ENCODE data around the gene ZC3H6.

DNA sequence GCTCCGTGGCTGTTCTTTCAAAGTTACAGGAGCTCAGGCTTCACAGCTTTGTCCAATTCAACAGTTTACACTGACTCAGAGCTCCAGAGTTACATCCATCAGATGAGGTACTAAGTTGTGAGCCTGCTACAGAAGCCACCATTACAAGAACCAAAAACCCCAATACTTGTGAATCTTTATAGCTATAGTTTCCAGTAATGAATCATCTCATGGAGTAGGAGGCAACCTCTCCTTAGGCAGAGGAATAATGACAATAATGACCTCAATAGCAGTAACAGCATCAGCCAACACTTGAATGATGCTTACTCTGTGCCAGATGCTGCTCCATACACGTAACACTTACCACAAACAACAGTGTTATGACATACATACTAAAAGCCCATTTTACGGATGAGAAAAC, 24.1 kb upstream of the ZC3H6 start:
- TF ChIP-seq, protein P1, sequence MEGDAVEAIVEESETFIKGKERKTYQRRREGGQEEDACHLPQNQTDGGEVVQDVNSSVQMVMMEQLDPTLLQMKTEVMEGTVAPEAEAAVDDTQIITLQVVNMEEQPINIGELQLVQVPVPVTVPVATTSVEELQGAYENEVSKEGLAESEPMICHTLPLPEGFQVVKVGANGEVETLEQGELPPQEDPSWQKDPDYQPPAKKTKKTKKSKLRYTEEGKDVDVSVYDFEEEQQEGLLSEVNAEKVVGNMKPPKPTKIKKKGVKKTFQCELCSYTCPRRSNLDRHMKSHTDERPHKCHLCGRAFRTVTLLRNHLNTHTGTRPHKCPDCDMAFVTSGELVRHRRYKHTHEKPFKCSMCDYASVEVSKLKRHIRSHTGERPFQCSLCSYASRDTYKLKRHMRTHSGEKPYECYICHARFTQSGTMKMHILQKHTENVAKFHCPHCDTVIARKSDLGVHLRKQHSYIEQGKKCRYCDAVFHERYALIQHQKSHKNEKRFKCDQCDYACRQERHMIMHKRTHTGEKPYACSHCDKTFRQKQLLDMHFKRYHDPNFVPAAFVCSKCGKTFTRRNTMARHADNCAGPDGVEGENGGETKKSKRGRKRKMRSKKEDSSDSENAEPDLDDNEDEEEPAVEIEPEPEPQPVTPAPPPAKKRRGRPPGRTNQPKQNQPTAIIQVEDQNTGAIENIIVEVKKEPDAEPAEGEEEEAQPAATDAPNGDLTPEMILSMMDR (IDR thresholded peaks at IDR 0.05) = no peak
- no peak for TF ChIP-seq POLR2A (IDR thresholded peaks at IDR 0.05)

All from body of pancreas (tissue), 4 donors.